Activated T-helper 1 cell treated with Interleukin-2 at 50 U/mL for 16 hours (primary cell): ENCODE data around the gene ME2.
"Not testable (repeated sequence)": the region's sequence is repeated elsewhere in the genome, so short reads cannot be mapped to it uniquely, and the experiment has no call there.

Experiments used
- DNase-seq: peaks from one replicate; pipeline ENCODE4 v3.0.0-alpha.2; 2020; ENCODE audit warnings: low read depth

The ME2 gene

DNA sequence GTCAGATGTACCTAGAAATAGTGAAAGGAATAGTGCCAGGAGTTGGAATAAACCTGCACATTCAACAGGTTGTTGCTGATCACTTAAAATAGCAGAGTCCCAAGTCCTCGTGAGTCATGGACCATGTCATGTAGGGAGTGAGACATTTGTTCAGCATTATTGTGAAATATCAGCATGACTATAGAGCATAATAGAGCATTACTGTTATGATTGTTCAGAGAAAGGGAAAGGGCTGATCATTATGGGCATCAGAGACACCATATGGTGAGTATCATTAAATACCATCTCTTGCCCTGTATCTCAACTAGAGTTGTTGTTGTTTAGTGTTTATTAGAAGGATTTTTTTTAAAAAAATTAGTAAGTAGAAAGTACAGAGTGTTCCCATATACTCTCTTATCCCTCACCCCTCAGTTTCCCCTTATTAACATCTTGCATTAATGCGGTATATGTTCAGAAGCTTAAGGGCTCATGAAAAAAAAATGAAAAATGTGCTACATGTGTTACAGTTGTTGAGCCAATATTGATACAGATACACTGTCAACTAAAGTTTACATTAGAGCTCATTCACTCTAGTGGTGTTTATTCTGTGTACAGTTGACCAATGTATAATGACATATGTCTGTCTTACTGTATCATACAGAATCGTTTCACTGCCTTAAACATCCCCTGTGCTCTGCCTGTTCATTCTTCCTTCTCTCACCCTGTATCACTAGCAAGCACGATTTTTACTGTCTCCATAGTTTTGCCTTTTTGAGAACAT is 94.6 kb downstream of the ME2 start:
- DNase-seq = no peak

DNA sequence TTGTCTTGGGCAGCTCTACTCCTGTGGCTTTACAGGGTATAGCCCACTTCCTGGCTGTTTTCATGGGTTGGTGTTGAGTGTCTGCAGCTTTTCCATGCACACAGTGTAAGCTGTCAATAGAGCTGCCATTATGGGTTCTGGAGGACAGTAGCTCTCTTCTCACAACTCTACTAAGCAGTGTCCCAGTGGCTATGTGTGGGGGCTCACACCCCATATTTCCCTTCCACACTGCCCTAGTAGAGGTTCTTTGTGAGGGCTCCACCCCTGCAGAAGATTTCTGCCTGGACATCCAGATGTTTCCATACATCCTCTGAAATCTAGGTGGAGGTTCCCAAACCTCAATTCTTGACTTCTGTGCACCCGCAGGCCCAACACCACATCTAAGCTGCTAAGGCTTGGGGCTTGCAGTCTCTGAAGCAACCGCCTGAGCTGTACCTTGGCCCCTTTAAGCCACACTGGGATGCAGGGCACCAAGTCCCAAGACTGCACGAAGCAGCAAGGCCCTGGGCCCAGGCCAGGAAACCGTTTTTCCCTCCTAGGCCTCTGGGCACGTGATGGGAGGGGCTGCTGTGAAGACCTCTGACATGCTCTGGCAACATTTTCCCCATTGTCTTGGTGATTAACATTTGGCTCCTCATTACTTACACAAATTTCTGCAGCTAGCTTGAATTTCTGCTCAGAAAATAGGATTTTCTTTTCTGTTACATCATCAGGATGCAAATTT is 98.3 kb downstream of the ME2 start:
- DNase-seq = no peak

GRCh38 chr18:50981381-50981780 is 102.5 kb downstream of the ME2 start:
- no peak for DNase-seq

DNA sequence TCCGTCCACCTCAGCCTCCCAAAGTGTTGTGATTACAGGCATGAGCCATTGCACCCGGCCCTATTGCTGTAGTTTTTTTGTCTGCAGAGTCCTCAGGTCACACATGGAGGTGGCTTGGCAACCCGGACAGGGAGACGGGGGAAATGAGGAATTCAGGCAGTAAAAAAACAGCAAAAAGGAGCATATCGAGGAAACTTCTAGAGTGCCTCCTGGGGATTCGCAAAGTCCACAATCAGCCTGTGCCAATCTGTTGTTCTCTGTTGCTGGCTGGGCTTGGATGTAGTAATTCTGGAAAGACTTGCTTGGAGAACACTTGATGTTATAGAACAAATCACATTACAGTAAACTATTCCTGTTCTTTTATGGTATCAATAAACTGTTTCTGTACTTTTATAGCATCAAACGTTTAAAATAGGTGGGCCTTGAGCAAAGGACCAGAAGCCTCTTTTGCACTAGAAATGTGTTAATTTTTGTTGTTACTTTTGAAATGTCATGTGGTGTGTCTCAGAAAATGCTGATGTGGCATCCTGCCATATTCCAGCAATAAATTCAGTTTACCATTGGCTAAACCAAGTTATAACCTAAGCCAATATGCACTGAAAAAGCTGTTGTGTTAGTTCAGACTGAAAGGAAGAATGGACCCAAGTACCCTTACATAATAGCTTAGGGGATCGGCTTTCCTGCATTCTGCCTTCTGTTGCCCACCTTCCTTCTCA is 103.3 kb downstream of the ME2 start:
- no peak for DNase-seq

DNA sequence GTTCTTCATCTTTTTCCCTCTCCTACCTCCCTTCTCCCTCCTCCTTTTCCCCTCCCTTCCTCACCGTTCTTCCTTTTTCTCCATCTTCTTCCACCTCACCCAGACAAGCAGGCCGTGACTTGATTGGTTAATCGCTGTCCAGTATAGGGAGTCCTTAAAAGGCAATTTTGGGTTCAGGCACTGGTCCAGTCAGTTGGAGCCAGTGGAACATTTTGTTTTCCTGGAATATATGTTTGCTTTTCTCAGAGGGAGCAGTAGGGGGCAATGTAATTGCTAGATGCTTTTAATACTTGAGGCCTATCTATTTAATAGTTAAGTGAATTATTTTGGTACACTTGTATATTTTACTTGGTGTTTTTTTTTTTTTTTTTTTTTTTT is 103.9 kb downstream of the ME2 start:
- DNase-seq = no peak

- DNase-seq = no peak
Observed at GRCh38 chr18:50986360-50987087, 107.6 kb downstream of the ME2 start.

DNA sequence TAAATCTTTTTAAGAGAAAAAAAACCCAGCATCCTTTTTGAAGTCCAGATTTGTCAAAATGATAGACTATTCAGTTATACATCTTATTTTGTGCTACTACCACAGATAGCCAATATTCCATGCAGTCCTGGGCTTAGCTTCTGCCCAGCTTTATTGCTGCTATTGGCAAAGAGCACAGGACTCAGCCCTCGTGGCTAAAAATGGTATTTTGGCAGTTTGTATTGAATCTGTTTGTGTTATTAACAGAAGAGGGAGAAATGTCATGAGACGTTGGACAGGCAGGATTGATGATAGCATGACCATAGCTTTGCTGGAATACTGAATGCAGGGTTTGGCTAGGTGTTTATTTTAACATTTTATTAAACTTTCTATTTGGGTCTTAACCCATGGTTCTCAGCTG is 108.3 kb downstream of the ME2 start:
- no peak for DNase-seq

DNA sequence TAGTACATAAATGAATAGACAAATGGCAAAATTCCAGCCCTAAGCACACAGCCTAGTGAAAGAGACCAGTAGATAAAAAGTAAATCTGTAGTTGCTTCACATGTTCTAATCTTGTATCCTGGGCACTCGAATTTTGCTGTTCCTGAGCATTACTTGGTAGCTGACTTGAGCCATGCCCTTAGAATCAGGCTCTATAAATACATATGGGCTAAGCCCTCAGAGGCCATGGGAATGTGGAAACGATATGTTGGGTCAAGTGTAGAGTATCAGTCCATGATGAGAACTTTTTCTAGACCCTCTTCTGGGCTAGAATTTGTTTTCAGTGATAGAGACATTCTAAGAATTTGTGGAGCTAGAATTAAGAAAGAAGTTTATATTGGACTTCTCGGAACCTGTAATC is 110.8 kb downstream of the ME2 start:
- no peak for DNase-seq

- DNase-seq = no peak
Observed at GRCh38 chr18:50992351-50992762, 113.4 kb downstream of the ME2 start.

GRCh38 chr18:50994031-50994430 is 115.1 kb downstream of the ME2 start:
- DNase-seq = no peak

DNA sequence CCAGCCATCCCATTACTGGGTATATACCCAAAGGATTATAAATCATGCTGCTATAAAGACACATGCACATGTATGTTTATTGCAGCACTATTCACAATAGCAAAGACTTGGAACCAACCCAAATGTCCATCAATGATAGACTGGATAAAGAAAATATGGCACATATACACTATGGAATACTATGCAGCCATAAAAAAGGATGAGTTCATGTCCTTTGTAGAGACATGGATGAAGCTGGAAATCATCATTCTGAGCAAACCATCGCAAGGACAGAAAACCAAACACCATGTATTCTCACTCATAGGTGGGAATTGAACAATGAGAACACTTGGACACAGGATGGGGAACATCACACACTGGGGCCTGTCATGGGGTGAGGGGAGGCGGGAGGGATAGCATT is 124.3 kb downstream of the ME2 start:
- not testable (repeated sequence) for DNase-seq
